B cell (primary cell): Measurements from ENCODE around the gene QSOX1. TPM values are rescaled to one million over a fixed set of nuclear protein-coding genes. Genes with fewer than 3 reads are reported as not detected.

Experiments
- ATAC-seq: fragments of 200-7000 bp; cut with Tn5 transposase; one replicate; pipeline ENCODE4 v1.10.0; 2021; ENCODE audit warnings: low read depth, mild to moderate bottlenecking, moderate number of reproducible peaks, moderate library complexity
- CTCF ChIA-PET: fragments of 350-600 bp; sonication (Branson Sonifier 250); formaldehyde crosslinking; loops from one replicate; lab custom pipeline; 2021; ENCODE audit warnings: antibody characterized with exemption, inconsistent platforms; lab: Charles Lee
- POLR2A ChIA-PET: fragments of 350-600 bp; sonication (Branson Sonifier 250); formaldehyde crosslinking; loops from one replicate; lab custom pipeline; 2021; ENCODE audit warnings: antibody characterized with exemption; lab: Charles Lee
- DNase-seq: peaks from one replicate; pipeline ENCODE4 v3.0.0; 2013
- H2AFZ ChIP-seq: 2 replicates; pipeline ENCODE4 v1.6.1; 2012; ENCODE audit warnings: mild to moderate bottlenecking, low read depth, low read length; ENCODE audit not compliant: insufficient read depth, poor library complexity, severe bottlenecking
- H3K27ac ChIP-seq, 2 donors: 1 replicate in 1 of 2; 2 replicates in 1 of 2; pipeline ENCODE4 v1.5.1; 2012 to 2013; ENCODE audit warnings: low read length in 2 of 2, mild to moderate bottlenecking in 2 of 2, moderate library complexity in 1 of 2
- H3K27me3 ChIP-seq, 4 experiments: fragments of 200-600 bp in 1 of 4; sonication (generic) in 1 of 4; replicated peaks in 1 of 4; 1 replicate in 2 of 4; 2 replicates in 2 of 4; pipeline versions ENCODE4 v1.6.1 to v1.7.0; 2013 to 2016; ENCODE audit warnings: low read length in 3 of 4, mild to moderate bottlenecking in 2 of 4, mixed read lengths in 1 of 4, moderate library complexity in 1 of 4; ENCODE audit not compliant: insufficient read depth in 4 of 4, control insufficient read depth in 3 of 4; ENCODE audit errors: control extremely low read depth in 1 of 4
- H3K36me3 ChIP-seq, 2 experiments: replicated peaks in 1 of 2; 1 replicate in 1 of 2; 2 replicates in 1 of 2; pipeline versions ENCODE4 v1.6.1 to v1.7.1; 2013; ENCODE audit warnings: low read length in 1 of 2; ENCODE audit not compliant: insufficient read depth in 2 of 2, control insufficient read depth in 1 of 2; ENCODE audit errors: control extremely low read depth in 1 of 2, extremely low read depth in 1 of 2
- H3K4me1 ChIP-seq, 2 donors: fragments of 200-600 bp in 1 of 2; sonication (generic) in 1 of 2; 1 replicate in 1 of 2; 2 replicates in 1 of 2; pipeline versions ENCODE4 v1.5.1 to v1.6.1; 2013 to 2017; ENCODE audit warnings: low read length in 2 of 2; ENCODE audit not compliant: control insufficient read depth in 2 of 2, insufficient read depth in 2 of 2
- H3K4me2 ChIP-seq: replicated peaks from 2 replicates; pipeline ENCODE3; 2012; ENCODE audit warnings: mild to moderate bottlenecking, low read depth, low read length; ENCODE audit not compliant: poor library complexity, severe bottlenecking
- H3K4me3 ChIP-seq, 5 experiments: fragments of 200-600 bp in 1 of 5; sonication (generic) in 1 of 5; 1 replicate in 3 of 5; 2 replicates in 2 of 5; pipeline versions ENCODE4 v1.5.1 to v1.7.0; 2011 to 2016; ENCODE audit warnings: low read length in 4 of 5, mild to moderate bottlenecking in 4 of 5, low read depth in 2 of 5, control low read depth in 1 of 5, moderate library complexity in 1 of 5; ENCODE audit not compliant: insufficient read depth in 1 of 5; ENCODE audit errors: control extremely low read depth in 1 of 5, extremely low read depth in 1 of 5
- H3K79me2 ChIP-seq: fragments of 200-600 bp; sonication (generic); one replicate; pipeline ENCODE4 v1.6.0; 2016; ENCODE audit warnings: low read length; ENCODE audit not compliant: control insufficient read depth, insufficient read depth
- H3K9ac ChIP-seq: fragments of 200-600 bp; sonication (generic); 2 replicates; pipeline ENCODE4 v1.6.1; 2017; ENCODE audit warnings: mild to moderate bottlenecking, low read length, moderate library complexity
- H3K9me3 ChIP-seq, 3 donors: one replicate each; pipeline versions ENCODE4 v1.6.1 to v1.7.1; 2013; ENCODE audit warnings: low read length in 2 of 3; ENCODE audit not compliant: control insufficient read depth in 2 of 3, insufficient read depth in 1 of 3; ENCODE audit errors: control extremely low read depth in 1 of 3
- H4K20me1 ChIP-seq: 2 replicates; pipeline ENCODE4 v1.6.0; 2012; ENCODE audit warnings: mild to moderate bottlenecking, low read length; ENCODE audit not compliant: insufficient read depth, control insufficient read depth, poor library complexity, severe bottlenecking
- H3K27ac Mint-ChIP-seq: one replicate; pipeline ENCODE4 v1.8.0; 2021; ENCODE audit warnings: mixed read lengths
- H3K27me3 Mint-ChIP-seq: one replicate; pipeline ENCODE4 v1.8.0; 2021; ENCODE audit warnings: mixed read lengths
- H3K4me1 Mint-ChIP-seq: one replicate; pipeline ENCODE4 v1.8.0; 2021; ENCODE audit warnings: mixed read lengths
- H3K4me3 Mint-ChIP-seq: one replicate; pipeline ENCODE4 v1.8.0; 2021; ENCODE audit warnings: mixed read lengths
- H3K9me3 Mint-ChIP-seq: one replicate; pipeline ENCODE4 v1.8.0; 2022; ENCODE audit warnings: mixed read lengths; ENCODE audit not compliant: insufficient read depth
- CTCF ChIP-seq: fragments of 200-600 bp; IDR thresholded peaks from one replicate; pipeline ENCODE4 v1.8.0; 2022; ENCODE audit warnings: antibody characterized with exemption, mild to moderate bottlenecking
- EZH2 ChIP-seq: IDR thresholded peaks from 2 replicates; pipeline ENCODE4 v1.6.1; 2012; ENCODE audit warnings: borderline replicate concordance, low read depth, mild to moderate bottlenecking, moderate library complexity, low read length; ENCODE audit not compliant: insufficient read depth, poor library complexity, severe bottlenecking
- WGBS: methylation state at CpG from one replicate; pipeline ENCODE4 v1.1.5; 2013; ENCODE audit warnings: missing lambda C conversion rate; ENCODE audit not compliant: insufficient coverage; 5-methylcytosine and 5-hydroxymethylcytosine counted together
- intact Hi-C: fragments of 100-400 bp; cut with micrococcal nuclease; formaldehyde crosslinking; loops from one replicate; pipeline ENCODE4 v1.10.0; 2022
- polyA plus RNA-seq: library from polyadenylated mRNA; depleted of rRNA; stranded (reverse); fragments of >200 nt; gene quantifications from 2 replicates; pipeline ENCODE4 v1.2.3, GENCODE V29; 2012
- total RNA-seq, 2 donors: library from RNA; stranded (reverse); fragments of 120-200 nt in 1 of 2; gene quantifications; 1 replicate in 1 of 2; 2 replicates in 1 of 2; pipeline versions ENCODE4 v1.2.3 to v1.2.4, GENCODE V29; 2013 to 2022

The QSOX1 gene
- total and polyA plus RNA-seq, 2 donors (not counting 1 experiment from before 2014, with no cell fraction given), result 11.4 to 20.6 TPM

- TF ChIP-seq CTCF, result no peak
- TF ChIP-seq EZH2, result no peak
- POLR2A ChIA-PET, result no interaction called here
- Mint-ChIP-seq H3K9me3 (no peaks in the 10 kb centered on the region), H3K27me3 (no peaks in the 10 kb centered on the region), H3K4me1 (no peaks in the 10 kb centered on the region), H3K4me3 (no peak overlapping the region), H3K27ac (no peak overlapping the region)
- no peaks in the 10 kb centered on the region for H3K27me3 ChIP-seq
- H3K9me3 ChIP-seq, result no peaks in the 10 kb centered on the region
- WGBS, result 92% methylated on average over 1 of the region's 2 CpGs
- H3K9ac ChIP-seq, result no peak overlapping the region
- DNase-seq, result no peak
- H4K20me1 ChIP-seq, result no peaks in the 10 kb centered on the region
- CTCF ChIA-PET, result no interaction called here
- H3K4me3 ChIP-seq, result no peak overlapping the region
- no peak overlapping the region for H2AFZ ChIP-seq
- intact Hi-C loops, result no loop called here
- no peak overlapping the region for H3K27ac ChIP-seq
- no peaks in the 10 kb centered on the region for H3K4me1 ChIP-seq
- no peaks in the 10 kb centered on the region for H3K79me2 ChIP-seq
- peaks cover 0 to 3% of the 10 kb centered on the region in 2 experiments for H3K36me3 ChIP-seq
- ATAC-seq, result no peak
- H3K4me2 ChIP-seq, result no peak overlapping the region
Observed at GRCh38 chr1:180173451-180173850, 18.8 kb downstream of the QSOX1 start.

- Histone ChIP-seq H3K4me3 (no peak overlapping the region), H3K4me1 (no peaks in the 10 kb centered on the region), H3K4me2 (no peak overlapping the region), H3K27me3 (no peaks in the 10 kb centered on the region), H3K36me3 (peaks cover 0 to 3% of the 10 kb centered on the region in 2 experiments), H3K9me3 (no peaks in the 10 kb centered on the region), H3K27ac (no peak overlapping the region), H3K9ac (no peak overlapping the region), H4K20me1 (no peaks in the 10 kb centered on the region), H2AFZ (no peak overlapping the region), H3K79me2 (no peaks in the 10 kb centered on the region)
- DNase-seq (no peak), ATAC-seq (no peak)
- Mint-ChIP-seq H3K27me3 (no peaks in the 10 kb centered on the region), H3K4me1 (no peaks in the 10 kb centered on the region), H3K4me3 (no peak overlapping the region), H3K9me3 (no peaks in the 10 kb centered on the region), H3K27ac (no peak overlapping the region)
- CTCF ChIA-PET, result interaction anchor here (8.2 kb wide), 1 partner anchor 307 kb away, joined by 106 read pairs; no protein-coding TSS in a partner anchor
- 97% methylated on average over 8 of the region's 8 CpGs for WGBS
- POLR2A ChIA-PET, result no interaction called here
- intact Hi-C loops, result no loop called here
- TF ChIP-seq CTCF (no peak), EZH2 (no peak)
Observed at GRCh38 chr1:180173952-180174351, 19.3 kb downstream of the QSOX1 start.
